Measurements from ENCODE around the gene RHOG.

RHOG gene

GRCh38 chr11:3840870-3841425 is at the start of gene RHOG:
Gene RHOG, minus strand, starts transcription at chr11:3840959. Its CDS starts 12,821 bp downstream, at chr11:3828138.
- peaks cover 0 to 41% (median 16%) of the 10 kb centered on the region in 4 donors for H3K4me1 ChIP-seq
- TF ChIP-seq CTCF (IDR thresholded peaks at IDR 0.05) = no peak
- intact Hi-C loops (cut with DNase I; ENCODE audit: low total_unique reads) = loop anchor here (5.0 kb wide), 2 partner anchors 44 to 251 kb away; partner anchors contain the start of genes NUP98 and RRM1

GRCh38 chr11:3890014-3890413 is 49.3 kb upstream of the RHOG start:
- Histone ChIP-seq H3K27ac (no peak overlapping the region), H3K36me3 (no peaks in the 10 kb centered on the region), H3K27me3 (no peaks in the 10 kb centered on the region), H3K9me3 (no peaks in the 10 kb centered on the region), H3K4me1 (peaks cover 0 to 41% (median 21%) of the 10 kb centered on the region in 4 donors), H3K4me3 (no peak overlapping the region)
- TF ChIP-seq CTCF (IDR thresholded peaks at IDR 0.05) = no peak
- intact Hi-C loops (cut with DNase I; ENCODE audit: low total_unique reads) = no loop called here
- DNase-seq = no peak

More at GRCh38 chr11:3840870-3841425, at the start of gene RHOG:
- H3K4me3 ChIP-seq = peak within 1 kb of the TSS; percentile 96 to 99
- H3K9me3 ChIP-seq = no peaks in the 10 kb centered on the region
- no peaks in the 10 kb centered on the region for H3K36me3 ChIP-seq
- no peaks in the 10 kb centered on the region for H3K27me3 ChIP-seq
- DNase-seq = peak; percentile 79 to 91
- H3K27ac ChIP-seq = peak within 1 kb of the TSS; percentile 94 to 99

- Histone ChIP-seq H3K27ac (no peak overlapping the region), H3K4me1 (peaks cover 0 to 31% (median 13%) of the 10 kb centered on the region in 4 donors), H3K36me3 (no peaks in the 10 kb centered on the region), H3K9me3 (no peaks in the 10 kb centered on the region), H3K4me3 (no peak overlapping the region), H3K27me3 (no peaks in the 10 kb centered on the region)
- intact Hi-C loops (cut with DNase I; ENCODE audit: low total_unique reads) = no loop called here
- TF ChIP-seq CTCF (IDR thresholded peaks at IDR 0.05) = no peak
- DNase-seq = no peak
Observed at GRCh38 chr11:3888876-3889275, 48.1 kb upstream of the RHOG start.

- Histone ChIP-seq H3K4me3 (no peak overlapping the region), H3K9me3 (no peaks in the 10 kb centered on the region), H3K27ac (no peak overlapping the region), H3K36me3 (no peaks in the 10 kb centered on the region), H3K27me3 (no peaks in the 10 kb centered on the region), H3K4me1 (peaks cover 0 to 23% (median 3%) of the 10 kb centered on the region in 4 donors)
- no peak for TF ChIP-seq CTCF (IDR thresholded peaks at IDR 0.05)
- intact Hi-C loops (cut with DNase I; ENCODE audit: low total_unique reads) = no loop called here
- no peak for DNase-seq
Observed at GRCh38 chr11:3886985-3887384, 46.2 kb upstream of the RHOG start.

GRCh38 chr11:3885855-3886254 is 45.1 kb upstream of the RHOG start:
- no peak for DNase-seq
- no peaks in the 10 kb centered on the region for H3K36me3 ChIP-seq
- no peak for TF ChIP-seq CTCF (IDR thresholded peaks at IDR 0.05)
- no peak overlapping the region for H3K27ac ChIP-seq
- no peak overlapping the region for H3K4me3 ChIP-seq
- no peaks in the 10 kb centered on the region for H3K27me3 ChIP-seq
- intact Hi-C loops (cut with DNase I; ENCODE audit: low total_unique reads) = no loop called here
- no peaks in the 10 kb centered on the region for H3K9me3 ChIP-seq
- peaks cover 0 to 18% (median 6%) of the 10 kb centered on the region in 4 donors for H3K4me1 ChIP-seq

All from tibial artery (tissue), 4 donors.